Endometrial microvascular endothelial cells (primary cell): ENCODE results near the gene FLCN. TPM values are rescaled to one million over a fixed set of nuclear protein-coding genes. Genes with fewer than 3 reads are reported as not detected.

Source experiments
- in situ Hi-C: cut with HindIII; loops from 2 replicates; pipeline ENCODE4 v1.10.0; 2017; ENCODE audit warnings: low sequenced_read_pairs, low pct_unique_long_range_greater_than_20kb; ENCODE audit errors: inconsistent ontology term
- total RNA-seq: library from RNA; depleted of rRNA; stranded (reverse); fragments of >200 nt; gene quantifications from one replicate; pipeline ENCODE4 v1.2.3, GENCODE V29; 2015; ENCODE audit errors: inconsistent ontology term

Gene FLCN
- total RNA-seq, 1 donor from 2014 or later: 39.4 TPM

DNA sequence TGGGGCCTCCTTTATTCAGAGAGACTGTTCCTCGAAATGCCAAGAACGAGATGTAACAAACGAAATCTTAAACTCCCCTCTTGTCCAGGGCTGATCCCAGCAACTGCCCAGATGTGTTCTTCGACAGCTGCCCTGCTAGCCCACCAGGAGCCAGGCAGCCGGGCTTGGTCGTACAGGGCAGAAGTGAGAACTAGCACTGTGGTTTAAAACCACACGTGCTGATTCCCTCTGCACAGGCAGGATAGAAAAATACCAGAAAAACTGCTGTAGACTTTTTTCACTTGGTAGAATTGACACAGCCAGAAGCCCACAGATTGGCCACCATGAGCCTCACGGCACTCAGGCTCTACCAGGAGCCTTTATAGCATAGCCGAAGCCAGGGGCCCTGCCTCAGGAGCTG lies 64.0 kb downstream of the FLCN start:
- in situ Hi-C loops: no loop called here

DNA sequence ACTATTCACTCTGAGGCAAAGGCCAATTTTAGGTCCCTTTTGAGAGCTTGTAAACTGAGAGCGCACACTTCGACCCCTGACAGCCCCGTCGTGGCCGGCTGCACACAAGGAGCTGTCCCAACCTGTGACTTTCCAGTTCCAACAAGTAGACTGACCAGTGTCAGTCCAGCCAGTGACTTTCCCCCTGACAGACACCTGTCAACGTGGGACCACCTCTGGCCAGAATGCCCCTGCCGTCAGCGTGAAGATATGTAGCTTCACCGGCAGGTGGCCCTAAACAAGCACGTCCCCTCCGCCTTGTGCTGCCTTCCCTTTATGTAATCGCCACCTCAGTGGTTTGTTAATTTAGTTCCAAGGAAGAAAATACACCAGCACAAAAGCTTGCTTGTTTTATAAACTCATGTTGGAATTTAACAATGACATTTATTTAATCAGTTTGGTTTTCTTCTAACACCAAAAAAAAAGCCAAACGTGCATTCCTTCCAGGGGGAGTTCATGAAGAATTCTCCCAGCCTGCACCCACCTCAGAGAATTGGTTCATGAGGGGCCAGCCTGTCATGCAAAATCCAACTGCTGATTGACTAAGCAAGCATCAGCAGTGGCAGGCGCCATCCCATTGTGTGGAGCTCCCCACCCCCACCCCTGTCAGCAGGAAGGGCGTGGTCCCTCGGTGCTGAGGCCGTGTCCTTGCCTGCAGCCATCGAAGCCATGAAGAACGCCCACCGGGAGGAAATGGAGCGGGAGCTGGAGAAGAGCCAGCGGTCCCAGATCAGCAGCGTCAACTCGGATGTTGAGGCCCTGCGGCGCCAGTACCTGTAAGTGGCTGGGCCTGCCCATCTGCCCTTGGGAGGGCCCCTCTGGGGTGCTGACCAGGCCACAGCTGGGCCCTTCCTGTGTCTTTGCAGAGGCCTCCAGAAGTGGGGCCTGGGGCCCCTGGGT lies 64.7 kb downstream of the FLCN start:
- in situ Hi-C loops: no loop called here

DNA sequence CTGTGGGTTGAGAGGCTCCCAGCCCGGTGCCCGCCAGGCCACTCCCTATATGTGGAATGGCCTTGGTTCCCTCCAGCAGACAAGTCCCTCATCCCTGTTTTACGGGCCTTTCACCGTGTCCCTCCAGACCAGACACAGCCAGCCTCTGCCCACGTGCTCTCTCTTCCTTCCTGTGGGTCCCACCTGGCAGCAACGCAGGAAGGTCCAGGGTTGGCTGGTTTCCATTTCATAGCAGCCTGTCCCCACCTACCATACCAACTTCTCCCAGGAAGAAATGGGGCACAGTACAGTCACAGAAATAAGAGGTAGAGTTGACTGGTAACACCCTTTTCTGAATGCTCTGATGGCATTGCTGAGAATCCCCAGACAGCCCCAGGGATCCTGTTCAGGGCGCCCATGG lies 65.8 kb downstream of the FLCN start:
- in situ Hi-C loops: no loop called here

DNA sequence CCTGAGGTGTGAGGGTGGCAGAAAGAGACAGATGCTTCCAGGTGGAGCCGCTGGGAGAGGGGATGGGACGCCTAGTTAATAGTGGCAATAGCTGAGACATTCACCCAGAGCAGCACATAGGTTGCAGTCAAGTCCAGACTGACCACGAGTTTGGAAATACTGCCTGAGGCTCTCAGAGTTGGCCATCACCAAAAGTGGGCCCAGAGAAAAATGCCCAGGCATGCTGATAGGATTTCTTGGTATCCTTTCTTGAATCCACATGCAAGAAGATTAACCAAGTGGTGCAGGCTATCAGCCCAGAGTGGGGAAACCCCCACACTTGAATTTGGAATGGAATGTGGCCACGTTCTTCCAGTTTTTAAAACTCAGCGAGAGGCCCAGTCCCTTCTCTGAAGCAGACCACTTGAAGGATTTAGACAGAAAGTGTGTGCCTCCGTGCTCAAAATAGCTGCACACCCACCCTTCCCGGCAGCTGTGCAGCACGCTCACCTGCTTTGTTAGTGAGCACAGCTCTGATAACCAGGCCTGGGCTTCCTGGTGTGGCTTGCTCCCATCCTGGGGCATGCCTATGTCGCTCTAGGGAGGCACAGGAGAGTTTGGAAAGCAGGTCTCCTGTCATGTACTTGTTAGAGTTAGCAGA lies 66.5 kb downstream of the FLCN start:
- in situ Hi-C loops: no loop called here

GRCh38 chr17:17169396-17169795 lies 67.6 kb downstream of the FLCN start:
- in situ Hi-C loops: no loop called here

- in situ Hi-C loops: no loop called here
Measured at GRCh38 chr17:17168401-17168800, 68.6 kb downstream of the FLCN start.

- in situ Hi-C loops: no loop called here
Measured at GRCh38 chr17:17167986-17168385, 69.0 kb downstream of the FLCN start.

GRCh38 chr17:17167356-17167755 lies 69.6 kb downstream of the FLCN start:
- in situ Hi-C loops: no loop called here

DNA sequence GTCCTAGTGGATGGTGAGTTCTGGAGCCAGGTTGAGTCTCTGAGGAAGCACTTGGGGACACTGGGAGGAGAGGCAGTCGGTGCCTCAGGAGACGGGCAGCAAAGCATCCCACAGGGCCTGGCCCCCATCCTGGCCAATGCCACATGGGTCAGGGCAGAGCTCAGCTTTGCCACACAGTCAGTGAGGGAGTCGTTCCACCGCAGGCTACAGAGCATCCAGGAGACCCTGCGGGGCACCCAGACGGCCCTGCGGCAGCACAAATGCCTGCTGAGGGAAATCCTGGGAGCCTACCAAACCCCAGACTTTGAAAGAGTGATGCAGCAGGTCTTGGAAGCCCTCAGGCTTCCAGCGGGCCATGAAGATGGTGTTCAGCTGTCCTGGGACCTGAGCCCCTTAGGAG lies 70.5 kb downstream of the FLCN start:
- in situ Hi-C loops: no loop called here

GRCh38 chr17:17165666-17166308 lies 71.2 kb downstream of the FLCN start:
- in situ Hi-C loops: no loop called here

- in situ Hi-C loops: no loop called here
Measured at GRCh38 chr17:17164676-17165075, 72.3 kb downstream of the FLCN start.

DNA sequence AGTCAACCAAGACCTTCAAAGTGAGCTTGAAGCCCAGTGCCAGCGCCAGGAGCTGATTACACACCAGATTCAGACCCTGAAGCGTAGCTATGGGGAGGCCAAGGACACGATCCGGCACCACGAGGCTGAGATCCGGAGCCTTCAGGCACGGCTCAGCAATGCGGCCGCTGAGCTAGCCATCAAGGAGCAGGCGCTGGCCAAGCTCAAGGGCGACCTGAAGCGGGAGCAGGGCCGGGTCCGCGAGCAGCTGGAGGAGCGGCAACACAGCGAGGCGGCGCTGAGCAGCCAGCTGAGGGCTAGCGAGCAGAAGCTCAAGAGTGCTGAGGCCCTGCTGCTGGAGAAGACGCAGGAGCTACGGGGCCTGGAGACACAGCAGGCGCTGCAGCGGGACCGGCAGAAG lies 72.8 kb downstream of the FLCN start:
- in situ Hi-C loops: no loop called here

Other genes starting within 250 kb of the FLCN start
- gene MPRIP, start 194.7 kb downstream of the FLCN start, total RNA-seq: 193 TPM
- 5.4 TPM for gene PLD6, start 30.8 kb downstream of the FLCN start, total RNA-seq
- 129 TPM for gene COPS3, start 44.1 kb upstream of the FLCN start, total RNA-seq
- gene NT5M, start 66.2 kb upstream of the FLCN start, total RNA-seq: 1.7 TPM
- 14.7 TPM for gene MED9, start 239.8 kb upstream of the FLCN start, total RNA-seq